H9 (cell line): ENCODE results near the gene LPGAT1. TPM values are rescaled to one million over a fixed set of nuclear protein-coding genes. Genes with fewer than 3 reads are reported as not detected.

Experiments
- DNase-seq: peaks from one replicate; pipeline ENCODE4 v3.0.0-alpha.2; 2017
- H2AFZ ChIP-seq: one replicate; pipeline ENCODE4 v1.6.1; 2013; ENCODE audit warnings: mild to moderate bottlenecking, low read length, control low read depth, moderate library complexity
- H2AK5ac ChIP-seq: 2 replicates; pipeline ENCODE4 v1.6.1; 2013; ENCODE audit warnings: low read length, control low read depth, mixed read lengths; ENCODE audit not compliant: insufficient read length
- H2BK120ac ChIP-seq: one replicate; pipeline ENCODE4 v1.6.1; 2013; ENCODE audit warnings: low read depth, mild to moderate bottlenecking, low read length, control low read depth, inconsistent platforms; ENCODE audit not compliant: poor library complexity, severe bottlenecking
- H2BK12ac ChIP-seq: 2 replicates; pipeline ENCODE4 v1.6.1; 2013; ENCODE audit warnings: low read length, control low read depth, mixed read lengths, low read depth; ENCODE audit not compliant: insufficient read length
- H2BK15ac ChIP-seq: 2 replicates; pipeline ENCODE4 v1.6.1; 2013; ENCODE audit warnings: low read depth, low read length, control low read depth
- H2BK20ac ChIP-seq: one replicate; pipeline ENCODE4 v1.6.1; 2013; ENCODE audit warnings: low read depth, mild to moderate bottlenecking, low read length, control low read depth, inconsistent platforms; ENCODE audit not compliant: poor library complexity, severe bottlenecking
- H2BK5ac ChIP-seq: 2 replicates; pipeline ENCODE4 v1.6.1; 2013; ENCODE audit warnings: low read length, control low read depth, mixed read lengths; ENCODE audit not compliant: insufficient read length
- H3K14ac ChIP-seq: 2 replicates; pipeline ENCODE4 v1.6.1; 2013; ENCODE audit warnings: low read length, control low read depth; ENCODE audit not compliant: insufficient read depth
- H3K18ac ChIP-seq: 2 replicates; pipeline ENCODE4 v1.6.1; 2013; ENCODE audit warnings: low read depth, mild to moderate bottlenecking, mixed read lengths, low read length, control low read depth; ENCODE audit not compliant: insufficient read length
- H3K23ac ChIP-seq: 2 replicates; pipeline ENCODE4 v1.6.1; 2013; ENCODE audit warnings: low read length, control low read depth, mixed read lengths, low read depth; ENCODE audit not compliant: insufficient read length
- H3K23me2 ChIP-seq: 2 replicates; pipeline ENCODE4 v1.6.1; 2013; ENCODE audit warnings: low read depth, mild to moderate bottlenecking, mixed read lengths, low read length, control low read depth; ENCODE audit not compliant: insufficient read length, poor library complexity, severe bottlenecking
- H3K27ac ChIP-seq: 2 replicates; pipeline ENCODE4 v1.5.1; 2013; ENCODE audit warnings: low read length, control low read depth, mixed read lengths, low read depth; ENCODE audit not compliant: insufficient read length
- H3K27me3 ChIP-seq: 2 replicates; pipeline ENCODE4 v1.6.1; 2013; ENCODE audit warnings: low read length, control low read depth, inconsistent platforms; ENCODE audit not compliant: insufficient read depth
- H3K4ac ChIP-seq: 2 replicates; pipeline ENCODE4 v1.6.1; 2013; ENCODE audit warnings: low read depth, mild to moderate bottlenecking, control low read depth, inconsistent platforms, low read length, moderate library complexity
- H3K4me1 ChIP-seq: 2 replicates; pipeline ENCODE4 v1.6.1; 2013; ENCODE audit warnings: low read length, control low read depth, inconsistent platforms; ENCODE audit not compliant: insufficient read depth
- H3K4me2 ChIP-seq: 2 replicates; pipeline ENCODE4 v1.6.1; 2013; ENCODE audit warnings: low read length, control low read depth, mixed read lengths; ENCODE audit not compliant: insufficient read length, insufficient read depth
- H3K56ac ChIP-seq: 2 replicates; pipeline ENCODE4 v1.6.1; 2013; ENCODE audit warnings: low read depth, mild to moderate bottlenecking, mixed read lengths, low read length, control low read depth; ENCODE audit not compliant: insufficient read length
- H3K79me1 ChIP-seq: 2 replicates; pipeline ENCODE4 v1.6.1; 2013; ENCODE audit warnings: low read depth, mild to moderate bottlenecking, moderate library complexity, low read length, control low read depth, inconsistent platforms; ENCODE audit not compliant: insufficient read depth, poor library complexity, severe bottlenecking
- H3K79me2 ChIP-seq: 2 replicates; pipeline ENCODE4 v1.6.1; 2013; ENCODE audit warnings: low read length, control low read depth, inconsistent platforms; ENCODE audit not compliant: insufficient read depth
- H3K9ac ChIP-seq: 2 replicates; pipeline ENCODE4 v1.6.1; 2013; ENCODE audit warnings: low read length, control low read depth, mixed read lengths; ENCODE audit not compliant: insufficient read length; ENCODE audit errors: extremely low read depth
- H3K9me3 ChIP-seq: one replicate; pipeline ENCODE4 v1.6.1; 2013; ENCODE audit warnings: low read depth, low read length, inconsistent platforms; ENCODE audit not compliant: control insufficient read depth
- H3T11ph ChIP-seq: one replicate; pipeline ENCODE4 v1.6.1; 2013; ENCODE audit warnings: mild to moderate bottlenecking, low read length, control low read depth, inconsistent platforms
- H4K20me1 ChIP-seq: one replicate; pipeline ENCODE4 v1.6.1; 2013; ENCODE audit not compliant: control insufficient read depth, insufficient read length, insufficient read depth
- H4K5ac ChIP-seq: 2 replicates; pipeline ENCODE4 v1.6.1; 2013; ENCODE audit warnings: low read depth, mild to moderate bottlenecking, mixed read lengths, low read length, control low read depth; ENCODE audit not compliant: insufficient read length
- H4K8ac ChIP-seq: replicated peaks from 2 replicates; pipeline ENCODE4 v1.6.1; 2013; ENCODE audit warnings: low read length, control low read depth, mixed read lengths, low read depth; ENCODE audit not compliant: insufficient read length
- H4K91ac ChIP-seq: 2 replicates; pipeline ENCODE4 v1.6.1; 2013; ENCODE audit warnings: low read depth, mild to moderate bottlenecking, moderate library complexity, mixed read lengths, low read length, control low read depth; ENCODE audit not compliant: insufficient read length
- H3K27ac Mint-ChIP-seq, 3 experiments: 2 replicates in 2 of 3; 3 replicates in 1 of 3; pipeline ENCODE4 v1.8.0; 2020 to 2021; ENCODE audit warnings: mixed read lengths in 3 of 3, mild to moderate bottlenecking in 1 of 3, moderate library complexity in 1 of 3
- H3K27me3 Mint-ChIP-seq: 2 replicates; pipeline ENCODE4 v1.8.0; 2021; ENCODE audit warnings: low read depth, mild to moderate bottlenecking, moderate library complexity, mixed read lengths
- H3K36me3 Mint-ChIP-seq, 3 experiments: 2 replicates in 2 of 3; 3 replicates in 1 of 3; pipeline ENCODE4 v1.8.0; 2020 to 2021; ENCODE audit warnings: low read depth in 3 of 3, mixed read lengths in 3 of 3; ENCODE audit not compliant: insufficient read depth in 1 of 3
- H3K4me1 Mint-ChIP-seq, 2 experiments: 2 replicates each; pipeline ENCODE4 v1.8.0; 2020; ENCODE audit warnings: mixed read lengths in 2 of 2
- H3K4me3 Mint-ChIP-seq, 2 experiments: 2 replicates in 1 of 2; 3 replicates in 1 of 2; pipeline ENCODE4 v1.8.0; 2020 to 2021; ENCODE audit warnings: mild to moderate bottlenecking in 2 of 2, mixed read lengths in 2 of 2, moderate library complexity in 1 of 2
- H3K9me3 Mint-ChIP-seq, 2 experiments: 2 replicates in 1 of 2; 3 replicates in 1 of 2; pipeline ENCODE4 v1.8.0; 2020; ENCODE audit warnings: mild to moderate bottlenecking in 2 of 2, mixed read lengths in 2 of 2, moderate library complexity in 1 of 2
- CTCF ChIP-seq: fragments of 200-600 bp; sonication (generic); conservative IDR thresholded peaks from 3 replicates; pipeline ENCODE4 v1.8.0; 2021; ENCODE audit warnings: antibody characterized with exemption, mild to moderate bottlenecking
- WGBS: extraction: QIAGEN DNeasy Blood & Tissue Kit; methylation state at CpG from one replicate; pipeline ENCODE4 v1.1.7; 2013; ENCODE audit warnings: missing lambda C conversion rate, low lambda C conversion rate, mixed read lengths; ENCODE audit not compliant: insufficient read length; ENCODE audit errors: extremely low coverage; 5-methylcytosine and 5-hydroxymethylcytosine counted together
- total RNA-seq: library from RNA; stranded (reverse); gene quantifications from 2 replicates; pipeline ENCODE4 v1.2.1, GENCODE V29; 2021

The LPGAT1 gene
- total RNA-seq, 1 experiment from 2014 or later: 12.2 TPM

GRCh38 chr1:211791979-211792378 lies 38.6 kb downstream of the LPGAT1 start:
- Histone ChIP-seq H4K5ac (no peak overlapping the region), H2AFZ (no peak overlapping the region), H3K4me1 (no peaks in the 10 kb centered on the region), H3K79me2 (no peaks in the 10 kb centered on the region), H3K27ac (no peak overlapping the region), H2BK15ac (no peak overlapping the region), H3T11ph (no peak overlapping the region), H3K23ac (no peak overlapping the region), H3K56ac (no peak overlapping the region), H3K18ac (no peak overlapping the region), H2BK120ac (no peak overlapping the region), H3K4me2 (no peak overlapping the region), H4K20me1 (no peaks in the 10 kb centered on the region), H2AK5ac (no peak overlapping the region), H2BK20ac (no peak overlapping the region), H3K9me3 (no peaks in the 10 kb centered on the region), H3K27me3 (no peaks in the 10 kb centered on the region), H2BK5ac (no peak overlapping the region), H3K23me2 (no peaks in the 10 kb centered on the region), H3K14ac (no peak overlapping the region), H2BK12ac (no peak overlapping the region), H4K8ac (no peak overlapping the region), H3K79me1 (peaks cover 2% of the 10 kb centered on the region), H3K4ac (no peak overlapping the region), H4K91ac (no peak overlapping the region), H3K9ac (no peak overlapping the region)
- Mint-ChIP-seq H3K27me3 (no peaks in the 10 kb centered on the region), H3K4me1 (no peaks in the 10 kb centered on the region), H3K9me3 (no peaks in the 10 kb centered on the region), H3K36me3 (peaks cover 6 to 12% (median 8%) of the 10 kb centered on the region in 3 experiments; a peak in 6 of 7 replicates), H3K4me3 (no peak overlapping the region), H3K27ac (no peak overlapping the region)
- no peak for TF ChIP-seq CTCF
- no peak for DNase-seq
- no CpG with 5 or more reads among the region's 2 CpGs for WGBS
